Stimulated activated CD8-positive, alpha-beta memory T cell treated with anti-CD3 and anti-CD28 coated beads, Interleukin-12 subunit alpha, Interleukin-12 subunit beta, amount 100 ng/mL, for 4 hours (primary cell): ENCODE measurements around the gene LBP.
"Not testable (repeated sequence)": the region's sequence is repeated elsewhere in the genome, so short reads cannot be mapped to it uniquely, and the experiment has no call there.

Source experiments
- DNase-seq: peaks from one replicate; pipeline ENCODE4 v3.0.0-alpha.2; 2020; ENCODE audit warnings: low read depth

Gene LBP

GRCh38 chr20:38402089-38402488 lies 55.8 kb downstream of the LBP start:
- DNase-seq, result no peak

- DNase-seq, result no peak
These were observed 56.5 kb downstream of the LBP start for GRCh38 chr20:38402816-38403215.

- DNase-seq, result no peak
These were observed 57.7 kb downstream of the LBP start for GRCh38 chr20:38404016-38404415.

- no peak for DNase-seq
These were observed 58.9 kb downstream of the LBP start for GRCh38 chr20:38405132-38405531.

GRCh38 chr20:38406476-38406875 lies 60.2 kb downstream of the LBP start:
- DNase-seq, result no peak

GRCh38 chr20:38407321-38407720 lies 61.0 kb downstream of the LBP start:
- no peak for DNase-seq

- DNase-seq, result not testable (repeated sequence)
These were observed 61.5 kb downstream of the LBP start for GRCh38 chr20:38407822-38408221.

GRCh38 chr20:38412877-38413577 lies 66.7 kb downstream of the LBP start:
- DNase-seq, result no peak

- no peak for DNase-seq
These were observed 68.6 kb downstream of the LBP start for GRCh38 chr20:38414769-38415450.

GRCh38 chr20:38418509-38419204 lies 72.4 kb downstream of the LBP start:
- no peak for DNase-seq

GRCh38 chr20:38420388-38421085 lies 74.3 kb downstream of the LBP start:
- DNase-seq, result no peak

GRCh38 chr20:38421915-38422314 lies 75.6 kb downstream of the LBP start:
- DNase-seq, result no peak

GRCh38 chr20:38423541-38423940 lies 77.3 kb downstream of the LBP start:
- DNase-seq, result no peak

- DNase-seq, result no peak
These were observed 78.1 kb downstream of the LBP start for GRCh38 chr20:38424401-38424800.

- DNase-seq, result no peak
These were observed 80.0 kb downstream of the LBP start for GRCh38 chr20:38426006-38426897.
